ENCODE data around the gene GADD45B.

GRCh38 chr19:2483484-2484151 lies 7.7 kb downstream of the GADD45B start:
- TF ChIP-seq CTCF (IDR thresholded peaks at IDR 0.05), result no peak
- no peak for TF ChIP-seq POLR2A (IDR thresholded peaks at IDR 0.05)
